Measurements from ENCODE around the gene MYOZ3. TPM values are rescaled to one million over a fixed set of nuclear protein-coding genes. Genes with fewer than 3 reads are reported as not detected.

The MYOZ3 gene
- total and polyA plus RNA-seq, 2 experiments from 2014 or later = 1.1 to 1.8 TPM

DNA sequence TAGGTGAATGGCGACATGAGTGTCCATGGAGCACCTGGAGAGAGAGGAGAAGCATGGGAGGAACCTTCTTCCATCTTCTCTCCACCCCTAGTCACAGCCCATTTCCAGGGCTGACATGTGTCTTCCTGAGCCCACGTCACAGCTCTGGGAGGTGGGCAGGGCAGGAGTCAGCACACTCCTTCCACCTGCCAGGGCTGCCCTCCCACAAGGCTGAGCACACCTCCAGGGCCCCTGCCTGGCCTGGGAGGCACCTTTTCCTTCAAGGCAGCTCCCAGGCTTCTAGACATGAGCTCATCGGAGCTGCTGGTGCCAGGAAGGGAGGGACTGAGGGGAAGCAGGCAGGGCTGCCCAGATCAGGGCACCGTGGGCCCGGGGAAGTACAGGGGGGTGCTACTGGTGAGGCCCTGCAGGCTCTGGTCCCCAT lies 34.2 kb upstream of the MYOZ3 start:
- Histone ChIP-seq H3K27me3 (no peaks in the 10 kb centered on the region), H4K20me1 (ENCODE audit: insufficient read depth, poor library complexity, severe bottlenecking) (no peaks in the 10 kb centered on the region), H2AFZ (no peak overlapping the region), H3K4me2 (no peak overlapping the region), H3K27ac (no peak overlapping the region), H3K36me3 (replicated peaks; ENCODE audit: insufficient read depth, low read depth) (no peaks in the 10 kb centered on the region), H3K9me3 (ENCODE audit: low read depth) (no peaks in the 10 kb centered on the region), H3K79me2 (peaks cover 11% of the 10 kb centered on the region), H3K4me1 (ENCODE audit: insufficient read depth) (peaks cover 23% of the 10 kb centered on the region), H3K4me3 (no peak overlapping the region), H3K9me2 (replicated peaks; ENCODE audit: insufficient read depth) (no peaks in the 10 kb centered on the region)
- WGBS (ENCODE audit: low lambda C conversion rate, missing lambda C conversion rate) = 96% methylated on average over 5 of the region's 5 CpGs
- no peak for DNase-seq (ENCODE audit: low spot score)
- TF ChIP-seq EZH2 (IDR thresholded peaks at IDR 0.05; ENCODE audit: borderline replicate concordance) = no peak
- TF ChIP-seq EZH2phosphoT487 (IDR thresholded peaks at IDR 0.05; ENCODE audit: low read depth, severe bottlenecking, unreplicated experiment) = no peak
- TF ChIP-seq, protein P1, sequence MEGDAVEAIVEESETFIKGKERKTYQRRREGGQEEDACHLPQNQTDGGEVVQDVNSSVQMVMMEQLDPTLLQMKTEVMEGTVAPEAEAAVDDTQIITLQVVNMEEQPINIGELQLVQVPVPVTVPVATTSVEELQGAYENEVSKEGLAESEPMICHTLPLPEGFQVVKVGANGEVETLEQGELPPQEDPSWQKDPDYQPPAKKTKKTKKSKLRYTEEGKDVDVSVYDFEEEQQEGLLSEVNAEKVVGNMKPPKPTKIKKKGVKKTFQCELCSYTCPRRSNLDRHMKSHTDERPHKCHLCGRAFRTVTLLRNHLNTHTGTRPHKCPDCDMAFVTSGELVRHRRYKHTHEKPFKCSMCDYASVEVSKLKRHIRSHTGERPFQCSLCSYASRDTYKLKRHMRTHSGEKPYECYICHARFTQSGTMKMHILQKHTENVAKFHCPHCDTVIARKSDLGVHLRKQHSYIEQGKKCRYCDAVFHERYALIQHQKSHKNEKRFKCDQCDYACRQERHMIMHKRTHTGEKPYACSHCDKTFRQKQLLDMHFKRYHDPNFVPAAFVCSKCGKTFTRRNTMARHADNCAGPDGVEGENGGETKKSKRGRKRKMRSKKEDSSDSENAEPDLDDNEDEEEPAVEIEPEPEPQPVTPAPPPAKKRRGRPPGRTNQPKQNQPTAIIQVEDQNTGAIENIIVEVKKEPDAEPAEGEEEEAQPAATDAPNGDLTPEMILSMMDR (IDR thresholded peaks at IDR 0.05; ENCODE audit: poor library complexity) = no peak

DNA sequence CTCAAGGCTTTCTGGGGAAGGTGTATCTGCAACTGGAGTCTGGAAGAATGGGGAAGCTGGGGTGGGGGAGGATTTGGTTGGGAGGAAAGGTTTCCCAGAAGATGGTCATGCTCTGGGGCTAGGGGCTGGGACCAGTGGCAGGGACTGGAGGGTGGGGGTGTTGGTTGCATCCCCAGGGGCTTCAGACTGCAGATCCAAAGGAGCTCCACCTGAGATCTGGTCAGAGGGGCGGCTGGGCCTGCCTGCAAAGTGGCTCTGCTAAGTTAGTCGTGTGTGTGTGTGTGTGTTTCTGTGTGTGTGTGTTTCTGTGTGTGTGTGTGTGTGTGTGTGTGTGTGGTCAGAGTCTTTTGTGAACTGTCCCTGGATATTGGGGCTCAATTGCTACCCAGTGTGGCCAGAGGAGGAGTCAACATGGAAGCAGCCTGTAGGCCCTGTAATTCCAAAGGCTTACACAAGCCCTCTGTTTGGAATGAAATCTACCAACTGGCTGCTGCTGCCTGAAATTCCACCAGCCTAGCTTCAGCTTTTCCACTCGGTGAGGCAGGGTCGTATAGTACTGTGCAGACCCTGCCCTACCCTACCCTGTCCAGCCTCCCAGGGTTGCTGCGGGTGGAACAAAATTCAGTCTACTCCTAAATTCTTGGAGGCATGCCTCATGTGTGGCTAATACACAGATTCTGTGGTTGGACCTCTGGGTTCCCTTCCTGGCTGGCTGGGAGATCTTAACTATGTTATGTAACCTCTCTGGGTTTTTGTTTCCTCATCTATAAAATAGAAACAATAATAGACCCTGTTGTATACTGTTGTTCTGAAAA lies 33.1 kb upstream of the MYOZ3 start:
- Histone ChIP-seq H3K36me3 (replicated peaks; ENCODE audit: insufficient read depth, low read depth) (no peaks in the 10 kb centered on the region), H3K4me1 (ENCODE audit: insufficient read depth) (peaks cover 23% of the 10 kb centered on the region), H3K79me2 (peaks cover 11% of the 10 kb centered on the region), H3K4me3 (no peak overlapping the region), H3K27me3 (no peaks in the 10 kb centered on the region), H3K9me3 (ENCODE audit: low read depth) (no peaks in the 10 kb centered on the region), H3K4me2 (no peak overlapping the region), H4K20me1 (ENCODE audit: insufficient read depth, poor library complexity, severe bottlenecking) (no peaks in the 10 kb centered on the region), H2AFZ (no peak overlapping the region), H3K27ac (peak overlapping the region; percentile 40), H3K9me2 (replicated peaks; ENCODE audit: insufficient read depth) (no peaks in the 10 kb centered on the region)
- 68% methylated on average over 5 of the region's 5 CpGs for WGBS (ENCODE audit: low lambda C conversion rate, missing lambda C conversion rate)
- TF ChIP-seq EZH2 (IDR thresholded peaks at IDR 0.05; ENCODE audit: borderline replicate concordance) (no peak), EZH2phosphoT487 (IDR thresholded peaks at IDR 0.05; ENCODE audit: low read depth, severe bottlenecking, unreplicated experiment) (no peak)
- TF ChIP-seq, protein P1 (IDR thresholded peaks at IDR 0.05; ENCODE audit: poor library complexity) = no peak
- no peak for DNase-seq (ENCODE audit: low spot score)

DNA sequence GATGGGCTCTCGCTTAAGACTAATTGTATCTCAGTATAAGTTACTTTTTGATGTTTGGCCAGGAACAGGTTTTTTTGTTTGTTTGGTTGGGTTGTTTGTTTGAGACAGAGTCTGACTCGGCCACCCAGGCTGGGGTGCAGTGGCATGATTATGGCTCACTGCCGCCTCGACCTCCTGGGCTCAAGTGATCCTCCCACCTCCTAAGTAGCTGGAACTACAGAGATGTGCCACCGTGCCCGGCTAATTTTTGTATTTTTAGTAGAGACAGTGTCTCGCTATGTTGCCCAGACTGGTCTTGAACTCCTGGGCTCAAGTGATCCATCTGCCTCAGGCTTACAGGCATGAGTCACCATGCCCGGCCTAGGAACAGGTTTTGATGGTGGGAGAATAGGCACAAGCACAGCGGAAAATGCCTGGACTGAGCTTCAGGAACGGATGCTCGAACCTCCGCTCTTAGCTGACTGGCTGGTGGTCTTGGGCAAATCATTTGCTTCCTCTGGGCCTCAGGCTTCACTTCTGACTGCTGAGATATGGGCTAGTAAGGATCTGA lies 32.0 kb upstream of the MYOZ3 start:
- no peak overlapping the region for H3K4me2 ChIP-seq
- no peaks in the 10 kb centered on the region for H3K27me3 ChIP-seq
- peaks cover 20% of the 10 kb centered on the region for H3K4me1 ChIP-seq (ENCODE audit: insufficient read depth)
- DNase-seq (ENCODE audit: low spot score) = no peak
- H3K27ac ChIP-seq = no peak overlapping the region
- no peak overlapping the region for H3K4me3 ChIP-seq
- WGBS (ENCODE audit: low lambda C conversion rate, missing lambda C conversion rate) = 92% methylated on average over 12 of the region's 12 CpGs
- H2AFZ ChIP-seq = no peak overlapping the region
- H3K9me2 ChIP-seq (replicated peaks; ENCODE audit: insufficient read depth) = no peaks in the 10 kb centered on the region
- no peaks in the 10 kb centered on the region for H4K20me1 ChIP-seq (ENCODE audit: insufficient read depth, poor library complexity, severe bottlenecking)
- no peaks in the 10 kb centered on the region for H3K9me3 ChIP-seq (ENCODE audit: low read depth)
- TF ChIP-seq, protein P1 (IDR thresholded peaks at IDR 0.05; ENCODE audit: poor library complexity) = no peak
- TF ChIP-seq EZH2phosphoT487 (IDR thresholded peaks at IDR 0.05; ENCODE audit: low read depth, severe bottlenecking, unreplicated experiment) (no peak), EZH2 (IDR thresholded peaks at IDR 0.05; ENCODE audit: borderline replicate concordance) (no peak)
- no peaks in the 10 kb centered on the region for H3K36me3 ChIP-seq (replicated peaks; ENCODE audit: insufficient read depth, low read depth)
- peaks cover 11% of the 10 kb centered on the region for H3K79me2 ChIP-seq

All from hepatocyte (in vitro differentiated cells).